ENCODE results near the gene CTRB1. TPM values are rescaled to one million over a fixed set of nuclear protein-coding genes. Genes with fewer than 3 reads are reported as not detected.

The CTRB1 gene
- polyA plus RNA-seq, 1 experiment = not detected

- Histone ChIP-seq H3K27me3 (ENCODE audit: control insufficient read depth, insufficient read depth, low read length) (no peaks in the 10 kb centered on the region), H3K4me3 (ENCODE audit: low read depth, low read length) (no peak overlapping the region), H3K36me3 (ENCODE audit: control insufficient read depth, insufficient read depth, low read length) (peaks cover 39% of the 10 kb centered on the region)
- CTCF ChIA-PET = interaction anchor here (0.6 to 2.7 kb wide), 4 partner anchors 9 to 142 kb away, joined by 3 to 14 read pairs (median 3); no protein-coding TSS in a partner anchor
- TF ChIP-seq, protein P1, sequence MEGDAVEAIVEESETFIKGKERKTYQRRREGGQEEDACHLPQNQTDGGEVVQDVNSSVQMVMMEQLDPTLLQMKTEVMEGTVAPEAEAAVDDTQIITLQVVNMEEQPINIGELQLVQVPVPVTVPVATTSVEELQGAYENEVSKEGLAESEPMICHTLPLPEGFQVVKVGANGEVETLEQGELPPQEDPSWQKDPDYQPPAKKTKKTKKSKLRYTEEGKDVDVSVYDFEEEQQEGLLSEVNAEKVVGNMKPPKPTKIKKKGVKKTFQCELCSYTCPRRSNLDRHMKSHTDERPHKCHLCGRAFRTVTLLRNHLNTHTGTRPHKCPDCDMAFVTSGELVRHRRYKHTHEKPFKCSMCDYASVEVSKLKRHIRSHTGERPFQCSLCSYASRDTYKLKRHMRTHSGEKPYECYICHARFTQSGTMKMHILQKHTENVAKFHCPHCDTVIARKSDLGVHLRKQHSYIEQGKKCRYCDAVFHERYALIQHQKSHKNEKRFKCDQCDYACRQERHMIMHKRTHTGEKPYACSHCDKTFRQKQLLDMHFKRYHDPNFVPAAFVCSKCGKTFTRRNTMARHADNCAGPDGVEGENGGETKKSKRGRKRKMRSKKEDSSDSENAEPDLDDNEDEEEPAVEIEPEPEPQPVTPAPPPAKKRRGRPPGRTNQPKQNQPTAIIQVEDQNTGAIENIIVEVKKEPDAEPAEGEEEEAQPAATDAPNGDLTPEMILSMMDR (IDR thresholded peaks at IDR 0.05; ENCODE audit: insufficient read depth, low read depth, low read length) = no peak
- POLR2A ChIA-PET = interaction anchor here (0.6 kb wide), 1 partner anchor 137 kb away, joined by 3 read pairs; no protein-coding TSS in a partner anchor
- DNase-seq (ENCODE audit: low read depth) = no peak
Observed at GRCh38 chr16:75243667-75244224, 25.0 kb downstream of the CTRB1 start.

DNA sequence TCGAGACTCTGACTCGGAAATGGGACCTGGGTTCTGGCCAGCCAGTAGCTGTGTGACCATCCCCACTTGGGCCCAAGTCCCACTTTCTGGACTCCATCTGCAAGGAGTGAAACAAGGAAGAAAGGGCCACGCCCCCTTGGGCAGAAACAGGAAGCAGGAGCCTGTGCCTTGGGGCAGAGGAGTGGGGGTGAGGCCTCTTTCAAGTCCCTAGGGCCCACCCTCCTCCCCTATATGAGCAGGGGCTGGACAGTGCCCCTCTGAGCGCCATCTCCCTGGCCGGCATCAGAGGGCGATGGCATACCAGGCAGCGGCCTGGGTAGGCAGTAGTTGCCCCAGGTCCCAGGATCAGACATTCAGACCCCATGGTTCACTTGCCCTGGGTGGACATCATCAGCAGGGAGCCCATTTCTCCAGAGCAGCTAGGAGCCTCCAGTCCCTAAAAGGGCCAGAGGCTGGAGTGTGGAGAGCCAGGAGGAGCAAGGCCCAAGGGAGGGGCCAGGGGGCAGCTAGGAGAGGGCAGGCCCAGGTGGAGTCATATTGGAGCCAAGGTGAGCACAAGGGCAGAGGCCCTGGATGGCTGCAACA is 25.5 kb downstream of the CTRB1 start:
- DNase-seq (ENCODE audit: low read depth) = no peak
- H3K36me3 ChIP-seq (ENCODE audit: control insufficient read depth, insufficient read depth, low read length) = peaks cover 38% of the 10 kb centered on the region
- H3K4me3 ChIP-seq (ENCODE audit: low read depth, low read length) = no peak overlapping the region
- POLR2A ChIA-PET = interaction anchor here (0.5 kb wide), 1 partner anchor 9 kb away, joined by 3 read pairs; no protein-coding TSS in a partner anchor
- TF ChIP-seq, protein P1 (IDR thresholded peaks at IDR 0.05; ENCODE audit: insufficient read depth, low read depth, low read length) = no peak
- CTCF ChIA-PET = interaction anchor here (0.6 to 2.7 kb wide), 4 partner anchors 9 to 141 kb away, joined by 3 to 14 read pairs (median 4); no protein-coding TSS in a partner anchor
- no peaks in the 10 kb centered on the region for H3K27me3 ChIP-seq (ENCODE audit: control insufficient read depth, insufficient read depth, low read length)

GRCh38 chr16:75244844-75245758 is 26.3 kb downstream of the CTRB1 start:
- DNase-seq (ENCODE audit: low read depth) = peak; percentile 80
- TF ChIP-seq, protein P1 (IDR thresholded peaks at IDR 0.05; ENCODE audit: insufficient read depth, low read depth, low read length) = no peak
- H3K36me3 ChIP-seq (ENCODE audit: control insufficient read depth, insufficient read depth, low read length) = peaks cover 30% of the 10 kb centered on the region
- H3K27me3 ChIP-seq (ENCODE audit: control insufficient read depth, insufficient read depth, low read length) = no peaks in the 10 kb centered on the region
- POLR2A ChIA-PET = interaction anchor here (0.5 kb wide), 1 partner anchor 8 kb away, joined by 3 read pairs; no protein-coding TSS in a partner anchor
- no peak overlapping the region for H3K4me3 ChIP-seq (ENCODE audit: low read depth, low read length)
- CTCF ChIA-PET = interaction anchor here (1.0 to 2.7 kb wide), 4 partner anchors 11 to 140 kb away, joined by 3 to 14 read pairs (median 4); no protein-coding TSS in a partner anchor

DNA sequence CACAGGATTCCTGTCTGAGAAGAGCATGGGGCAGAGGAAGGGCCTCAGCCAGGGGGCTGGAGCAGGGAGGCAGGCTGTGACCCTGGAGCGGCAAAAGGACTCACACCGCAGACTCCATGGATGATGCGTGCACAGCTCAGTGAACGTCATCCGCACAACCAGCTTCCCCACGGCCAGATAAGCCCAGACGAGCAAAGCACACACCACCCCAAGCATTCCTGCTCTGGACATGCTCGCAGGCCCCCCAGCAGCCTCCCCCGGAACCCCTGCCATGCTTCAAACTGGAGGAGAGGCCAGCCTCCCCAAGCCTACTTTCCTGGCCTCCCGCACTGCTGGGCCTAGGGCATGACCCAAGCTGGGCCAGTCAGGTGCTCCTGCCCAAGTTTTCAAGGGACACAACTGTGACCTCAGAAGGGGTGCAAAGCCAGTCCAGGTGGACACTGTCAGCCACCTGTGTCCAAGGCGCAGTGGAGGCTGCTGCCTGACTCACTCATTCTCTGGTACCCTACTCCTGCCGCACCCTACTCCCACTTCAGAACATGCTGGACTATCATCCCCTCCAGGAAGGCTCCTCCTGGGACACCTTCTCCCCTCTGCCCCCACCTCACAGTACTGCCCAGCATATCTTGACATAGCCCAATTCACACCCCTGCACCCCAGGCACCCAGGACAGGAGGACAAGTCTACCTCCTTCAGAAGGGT is 27.9 kb downstream of the CTRB1 start:
- DNase-seq (ENCODE audit: low read depth) = no peak
- ChIA-PET POLR2A (no interaction called here), CTCF (interaction anchor here (1.0 to 2.3 kb wide), 3 partner anchors 12 to 18 kb away, joined by 3 to 10 read pairs (median 3); no protein-coding TSS in a partner anchor)
- Histone ChIP-seq H3K36me3 (ENCODE audit: control insufficient read depth, insufficient read depth, low read length) (peaks cover 17% of the 10 kb centered on the region), H3K27me3 (ENCODE audit: control insufficient read depth, insufficient read depth, low read length) (no peaks in the 10 kb centered on the region), H3K4me3 (ENCODE audit: low read depth, low read length) (no peak overlapping the region)
- TF ChIP-seq, protein P1 (IDR thresholded peaks at IDR 0.05; ENCODE audit: insufficient read depth, low read depth, low read length) = no peak
